ENCODE measurements around the gene XPO4. TPM values are rescaled to one million over a fixed set of nuclear protein-coding genes. Genes with fewer than 3 reads are reported as not detected.

The XPO4 gene
- total RNA-seq, 1 donor from 2014 or later, result 11.8 TPM

Other genes with a start within 250 kb of the XPO4 start
- gene IL17D, start 199.0 kb downstream of the XPO4 start, total RNA-seq, result 0.28 TPM
- 4.5 TPM for gene EEF1AKMT1, start 128.8 kb downstream of the XPO4 start, total RNA-seq
- 7.1 TPM for gene LATS2, start 158.8 kb upstream of the XPO4 start, total RNA-seq
- gene SAP18, start 237.4 kb upstream of the XPO4 start, total RNA-seq, result 180 TPM

Data from esophagus mucosa (tissue), 1 donor.